GM12872 (cell line): ENCODE results near the gene DUSP22.

ENCODE experiments used
- TF ChIP-seq, protein P1 (sequence below): IDR thresholded peaks from 3 replicates; pipeline ENCODE4 v1.5.1; 2011; ENCODE audit warnings: low read depth, mild to moderate bottlenecking, low read length, moderate library complexity; ENCODE audit not compliant: insufficient read depth

Gene DUSP22, protein sequence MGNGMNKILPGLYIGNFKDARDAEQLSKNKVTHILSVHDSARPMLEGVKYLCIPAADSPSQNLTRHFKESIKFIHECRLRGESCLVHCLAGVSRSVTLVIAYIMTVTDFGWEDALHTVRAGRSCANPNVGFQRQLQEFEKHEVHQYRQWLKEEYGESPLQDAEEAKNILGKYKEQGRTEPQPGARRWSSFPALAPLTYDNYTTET

DNA sequence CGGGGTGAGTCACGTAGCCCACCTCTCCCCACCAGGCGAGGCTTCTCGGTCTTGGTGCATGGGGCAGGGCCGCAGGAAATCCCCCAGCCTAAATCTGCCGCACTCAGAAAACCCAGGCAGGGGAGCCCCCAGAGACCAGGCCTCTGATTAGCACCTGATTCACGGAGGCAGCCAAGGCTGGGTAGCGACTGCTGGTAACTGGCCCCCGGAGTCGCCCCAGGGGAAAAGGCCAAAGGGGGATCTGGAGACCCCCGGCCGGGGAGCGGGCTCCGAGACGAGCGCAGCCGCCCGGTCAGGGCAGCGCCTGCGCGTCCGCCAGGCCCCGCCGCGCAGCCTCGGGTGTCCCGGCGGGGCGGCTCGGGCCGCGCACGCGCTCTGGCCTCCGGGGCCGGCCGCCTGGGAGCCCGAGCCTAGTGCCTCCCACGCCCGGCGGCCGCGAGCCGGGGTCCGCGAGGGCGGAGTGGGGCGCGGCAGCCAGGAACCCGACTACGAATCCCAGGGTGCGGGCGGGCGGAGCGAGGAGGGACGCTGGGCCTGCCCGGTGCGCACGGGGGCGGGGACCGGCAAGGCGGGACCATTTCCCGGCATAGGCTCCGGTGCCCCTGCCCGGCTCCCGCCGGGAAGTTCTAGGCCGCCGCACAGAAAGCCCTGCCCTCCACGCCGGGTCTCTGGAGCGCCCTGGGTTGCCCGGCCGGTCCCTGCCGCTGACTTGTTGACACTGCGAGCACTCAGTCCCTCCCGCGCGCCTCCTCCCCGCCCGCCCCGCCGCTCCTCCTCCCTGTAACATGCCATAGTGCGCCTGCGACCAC lies at the start of gene DUSP22:
Gene DUSP22 (plus strand): TSS at position 791 of the 809 bp plus-strand sequence. CDS start 53 bp downstream, outside the sequence.
- TF ChIP-seq, protein P1, sequence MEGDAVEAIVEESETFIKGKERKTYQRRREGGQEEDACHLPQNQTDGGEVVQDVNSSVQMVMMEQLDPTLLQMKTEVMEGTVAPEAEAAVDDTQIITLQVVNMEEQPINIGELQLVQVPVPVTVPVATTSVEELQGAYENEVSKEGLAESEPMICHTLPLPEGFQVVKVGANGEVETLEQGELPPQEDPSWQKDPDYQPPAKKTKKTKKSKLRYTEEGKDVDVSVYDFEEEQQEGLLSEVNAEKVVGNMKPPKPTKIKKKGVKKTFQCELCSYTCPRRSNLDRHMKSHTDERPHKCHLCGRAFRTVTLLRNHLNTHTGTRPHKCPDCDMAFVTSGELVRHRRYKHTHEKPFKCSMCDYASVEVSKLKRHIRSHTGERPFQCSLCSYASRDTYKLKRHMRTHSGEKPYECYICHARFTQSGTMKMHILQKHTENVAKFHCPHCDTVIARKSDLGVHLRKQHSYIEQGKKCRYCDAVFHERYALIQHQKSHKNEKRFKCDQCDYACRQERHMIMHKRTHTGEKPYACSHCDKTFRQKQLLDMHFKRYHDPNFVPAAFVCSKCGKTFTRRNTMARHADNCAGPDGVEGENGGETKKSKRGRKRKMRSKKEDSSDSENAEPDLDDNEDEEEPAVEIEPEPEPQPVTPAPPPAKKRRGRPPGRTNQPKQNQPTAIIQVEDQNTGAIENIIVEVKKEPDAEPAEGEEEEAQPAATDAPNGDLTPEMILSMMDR: no peak

DNA sequence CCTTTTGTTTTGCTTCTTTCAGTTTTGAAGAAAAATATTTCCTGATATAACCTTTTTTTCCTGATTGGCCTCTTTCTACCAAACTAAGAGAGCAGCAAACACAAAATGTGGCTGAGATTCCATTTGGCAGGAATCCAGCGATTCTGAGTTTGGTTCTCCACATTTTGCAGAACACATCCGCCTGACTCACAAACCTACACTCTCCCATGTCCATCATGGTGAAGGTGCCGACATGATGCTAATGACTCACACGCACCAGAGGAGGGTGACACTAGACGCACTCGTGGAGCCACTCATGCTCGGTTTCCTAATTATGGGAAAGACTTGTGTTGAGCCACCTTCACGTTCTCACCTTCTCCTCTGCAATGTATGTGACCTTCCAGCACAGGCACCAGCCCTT lies 45.9 kb upstream of the DUSP22 start:
- TF ChIP-seq, protein P1: no peak

DNA sequence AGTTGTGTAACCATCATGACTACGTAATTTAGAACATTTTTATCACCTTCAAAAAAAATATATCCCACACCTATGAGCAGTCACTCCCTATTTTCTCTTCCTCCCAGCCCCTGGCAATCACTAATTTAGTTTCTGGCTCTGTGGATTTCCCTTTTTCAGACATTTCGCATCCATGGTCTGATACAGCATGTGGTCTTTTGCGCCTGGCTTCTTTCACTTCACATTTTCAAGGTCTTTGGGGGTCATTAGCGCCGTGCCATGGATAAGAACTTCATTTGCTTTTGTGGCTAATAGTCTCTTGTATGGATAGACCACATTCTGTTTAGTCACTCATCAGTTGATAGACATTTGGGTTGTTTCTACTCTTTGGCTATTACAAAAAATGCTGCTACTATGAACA lies 44.9 kb upstream of the DUSP22 start:
- TF ChIP-seq, protein P1: no peak

DNA sequence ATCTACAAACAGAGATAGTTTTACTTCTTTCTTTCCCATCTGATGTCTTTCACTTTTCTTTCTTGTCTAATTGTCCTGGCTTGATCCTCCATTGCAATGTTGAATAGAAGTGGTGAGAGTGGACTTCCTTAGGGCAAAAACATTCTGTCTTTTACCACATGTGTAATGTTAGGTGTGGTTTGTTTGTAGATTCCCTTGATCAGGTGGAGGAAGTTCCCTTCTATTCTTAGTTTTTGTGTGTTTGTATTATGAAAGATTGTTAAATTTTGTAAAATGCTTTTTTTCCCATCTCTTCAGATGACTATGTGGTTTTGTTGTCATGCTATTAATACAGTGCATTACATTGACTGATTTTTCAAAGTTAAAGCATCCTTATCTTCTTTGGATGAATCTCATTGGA lies 41.6 kb upstream of the DUSP22 start:
- TF ChIP-seq, protein P1: no peak

DNA sequence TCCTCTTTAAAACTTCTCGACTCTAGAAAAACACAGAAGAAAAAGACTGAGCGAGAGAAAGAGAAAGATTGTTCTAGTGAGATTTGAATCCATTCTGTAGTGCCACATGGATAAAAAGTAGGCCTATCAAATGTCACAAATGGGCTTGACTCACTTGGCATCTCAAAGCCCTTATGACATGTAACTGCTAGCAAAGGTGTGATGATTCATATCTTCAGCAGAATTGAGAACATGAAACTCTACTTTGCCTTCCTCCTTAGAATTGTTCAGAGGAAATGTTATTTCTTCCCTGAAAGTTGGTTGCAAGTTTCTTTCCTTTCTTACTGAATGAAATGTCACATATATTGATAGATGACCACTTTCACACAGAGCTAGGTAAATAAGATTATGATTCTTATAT lies 40.4 kb upstream of the DUSP22 start:
- TF ChIP-seq, protein P1: no peak

DNA sequence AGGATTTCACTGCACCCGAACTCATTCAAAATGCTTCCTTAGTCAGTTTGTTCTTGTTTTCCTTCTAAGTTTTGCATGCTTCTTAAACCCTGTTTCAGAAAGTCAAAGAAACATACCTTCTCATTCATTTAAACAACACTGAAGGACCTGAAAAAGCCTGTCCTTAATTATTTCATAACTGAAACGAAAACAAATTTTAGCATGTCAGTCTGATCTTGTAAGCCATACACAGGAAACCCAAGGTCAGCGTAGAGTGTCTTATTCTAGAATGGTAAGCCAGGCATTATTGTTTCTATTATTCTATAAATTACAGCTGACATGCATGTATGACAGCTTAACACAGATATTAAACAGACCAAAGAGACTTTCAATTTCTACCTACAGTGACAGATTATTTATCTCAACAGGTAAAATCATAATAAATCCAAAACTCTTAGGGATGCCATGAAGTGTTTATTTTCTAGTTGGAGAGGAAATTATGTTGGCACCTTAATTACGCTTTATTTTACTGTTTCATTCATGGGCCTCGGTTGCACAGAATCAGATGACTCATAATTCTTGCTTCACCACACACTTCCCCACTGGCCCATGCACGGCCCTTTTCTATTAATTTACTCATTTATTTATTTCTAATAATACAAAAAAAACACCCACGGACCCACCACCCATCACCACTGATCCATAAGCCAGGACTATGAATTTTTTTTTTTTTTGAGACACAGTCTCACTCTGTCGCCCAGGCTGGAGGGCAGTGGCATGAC lies 39.3 kb upstream of the DUSP22 start:
- TF ChIP-seq, protein P1: no peak

DNA sequence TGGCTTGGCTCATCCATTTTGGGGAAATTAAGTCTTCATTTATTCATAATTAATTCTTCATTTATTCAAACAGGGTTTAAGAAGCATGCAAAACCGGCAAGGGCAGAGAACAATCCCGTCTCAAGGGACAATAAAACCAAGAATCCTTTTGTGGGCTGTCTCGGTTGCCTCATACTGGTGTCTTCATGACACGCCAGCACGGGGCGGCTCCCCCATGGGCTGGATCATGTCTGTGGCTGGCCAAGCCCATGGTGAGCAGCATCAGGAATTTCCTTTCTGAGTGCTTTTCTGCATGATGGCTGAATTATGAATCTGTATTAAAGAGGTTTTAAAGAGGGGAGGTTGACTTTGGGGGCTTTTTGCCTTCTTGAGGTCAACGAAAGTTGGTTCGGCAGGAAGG lies 38.3 kb upstream of the DUSP22 start:
- TF ChIP-seq, protein P1: no peak
